Activated CD4-positive, alpha-beta memory T cell treated with anti-CD3 and anti-CD28 coated beads for 36 hours (primary cell): ENCODE results near the gene NXPH3. TPM values are rescaled to one million over a fixed set of nuclear protein-coding genes. Genes with fewer than 3 reads are reported as not detected.
"Not testable (repeated sequence)": the region's sequence is repeated elsewhere in the genome, so short reads cannot be mapped to it uniquely, and the experiment has no call there.

ENCODE experiments used
- CTCF ChIA-PET: fragments of 350-600 bp; sonication (Branson Sonifier 250); formaldehyde crosslinking; loops from one replicate; lab custom pipeline; 2021; ENCODE audit warnings: antibody characterized with exemption, inconsistent platforms; lab: Charles Lee
- POLR2A ChIA-PET: fragments of 350-600 bp; sonication (Branson Sonifier 250); formaldehyde crosslinking; loops from one replicate; lab custom pipeline; 2021; ENCODE audit warnings: antibody characterized with exemption; lab: Charles Lee
- DNase-seq: peaks from one replicate; pipeline ENCODE4 v3.0.0-alpha.2; 2020
- H3K27ac Mint-ChIP-seq: one replicate; pipeline ENCODE4 v1.8.0; 2021; ENCODE audit warnings: mixed read lengths
- H3K27me3 Mint-ChIP-seq: one replicate; pipeline ENCODE4 v1.8.0; 2021; ENCODE audit warnings: mixed read lengths
- H3K36me3 Mint-ChIP-seq: one replicate; pipeline ENCODE4 v1.8.0; 2021; ENCODE audit warnings: mixed read lengths
- H3K4me1 Mint-ChIP-seq: one replicate; pipeline ENCODE4 v1.8.0; 2021; ENCODE audit warnings: low read depth, mixed read lengths
- H3K4me3 Mint-ChIP-seq: one replicate; pipeline ENCODE4 v1.8.0; 2021; ENCODE audit warnings: mild to moderate bottlenecking, mixed read lengths
- H3K9me3 Mint-ChIP-seq: one replicate; pipeline ENCODE4 v1.8.0; 2021; ENCODE audit warnings: mixed read lengths
- intact Hi-C: fragments of 100-400 bp; cut with micrococcal nuclease; formaldehyde crosslinking; loops from one replicate; pipeline ENCODE4 v1.15.1; 2023
- total RNA-seq, 2 experiments: library from RNA; stranded (reverse); gene quantifications; one replicate each; pipeline ENCODE4 v1.2.3, GENCODE V29; 2021

The NXPH3 gene
- total RNA-seq, 2 experiments from 2014 or later = 0.10 TPM; not detected in 1

DNA sequence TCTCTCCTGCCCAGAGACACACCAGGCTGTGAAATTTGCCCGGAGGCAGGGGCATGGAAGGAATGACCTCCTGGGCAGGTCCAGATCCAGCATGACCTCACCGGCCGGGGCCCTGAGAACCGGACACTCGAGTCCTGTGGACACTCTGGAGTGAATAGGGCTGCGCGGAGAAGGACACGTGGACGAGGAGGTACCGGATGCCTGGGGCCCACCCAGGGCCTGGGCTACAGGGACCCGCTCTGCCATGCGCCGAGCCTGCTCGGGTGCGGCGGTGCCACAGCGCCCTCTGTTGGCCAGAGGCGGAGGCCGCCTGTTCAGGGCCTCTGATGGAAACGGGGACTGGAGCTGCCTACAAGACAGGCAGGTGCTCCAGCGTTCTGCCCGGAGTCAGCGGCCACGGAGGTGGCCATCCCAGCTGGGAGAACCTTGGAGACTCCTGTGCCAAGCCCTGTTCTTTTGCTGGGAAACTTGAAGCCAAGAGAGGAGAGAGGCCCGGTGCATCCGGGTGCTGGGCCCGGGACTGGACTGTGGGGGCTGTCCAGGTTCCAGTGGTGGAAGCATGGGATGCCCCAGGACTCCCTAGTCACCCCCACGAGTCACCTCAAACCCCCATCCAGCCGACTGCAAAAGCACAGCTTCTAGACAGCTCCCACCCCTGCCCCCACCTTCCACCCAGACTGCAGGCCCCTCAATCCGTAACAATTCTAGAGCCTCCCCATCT, 19.3 kb upstream of the NXPH3 start:
- H3K4me3 Mint-ChIP-seq = no peak overlapping the region
- no peaks in the 10 kb centered on the region for H3K9me3 Mint-ChIP-seq
- DNase-seq = peak; percentile 89
- CTCF ChIA-PET = interaction anchor here (0.6 to 6.1 kb wide), 72 partner anchors 9 to 449 kb away, joined by 3 to 167 read pairs (median 4); partner anchors contain the start of genes DLX3, NGFR, NXPH3 and PHB1
- POLR2A ChIA-PET = no interaction called here
- intact Hi-C loops = loop anchor here (1.0 to 10.0 kb wide), 4 partner anchors 60 to 262 kb away; no protein-coding TSS in a partner anchor
- no peak overlapping the region for H3K27ac Mint-ChIP-seq
- peaks cover 3% of the 10 kb centered on the region for H3K27me3 Mint-ChIP-seq
- H3K36me3 Mint-ChIP-seq = no peaks in the 10 kb centered on the region
- peaks cover 5% of the 10 kb centered on the region for H3K4me1 Mint-ChIP-seq

- Mint-ChIP-seq H3K4me1 (peaks cover 5% of the 10 kb centered on the region), H3K36me3 (no peaks in the 10 kb centered on the region), H3K27me3 (peaks cover 3% of the 10 kb centered on the region), H3K27ac (peak overlapping the region; percentile 21), H3K4me3 (peak overlapping the region; percentile 20), H3K9me3 (no peaks in the 10 kb centered on the region)
- intact Hi-C loops = loop anchor here (2.0 to 10.0 kb wide), 2 partner anchors 61 to 263 kb away; no protein-coding TSS in a partner anchor
- POLR2A ChIA-PET = interaction anchor here (0.6 kb wide), 1 partner anchor 206 kb away, joined by 3 read pairs; no protein-coding TSS in a partner anchor
- CTCF ChIA-PET = interaction anchor here (0.6 to 6.1 kb wide), 64 partner anchors 8 to 804 kb away, joined by 3 to 167 read pairs (median 4); partner anchors contain the start of genes NGFR, NXPH3, PHB1 and SLC35B1
- peak; percentile 54 for DNase-seq
Measured at GRCh38 chr17:49557312-49558024, 18.2 kb upstream of the NXPH3 start.

DNA sequence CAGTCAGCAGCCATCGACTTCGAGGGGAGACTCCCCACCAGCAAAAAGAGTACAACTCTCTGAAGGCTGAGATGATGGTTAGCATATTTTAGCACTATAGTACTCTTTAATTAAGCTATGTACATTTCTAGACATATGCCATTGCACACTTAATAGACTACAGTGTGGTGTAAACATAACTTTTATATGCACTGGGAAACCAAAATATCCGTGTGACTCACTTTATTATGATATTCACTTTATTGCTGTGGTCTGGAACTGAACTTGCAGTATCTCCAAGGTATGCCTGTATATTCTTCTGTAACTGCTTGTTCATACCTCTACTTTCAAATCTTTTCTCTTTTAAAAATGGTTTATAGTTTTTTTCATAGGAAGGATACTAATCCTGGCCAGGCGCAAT, 11.0 kb upstream of the NXPH3 start:
- Mint-ChIP-seq H3K9me3 (no peaks in the 10 kb centered on the region), H3K27ac (no peak overlapping the region), H3K4me3 (no peak overlapping the region), H3K36me3 (no peaks in the 10 kb centered on the region), H3K4me1 (peaks cover 16% of the 10 kb centered on the region), H3K27me3 (peaks cover 10% of the 10 kb centered on the region)
- intact Hi-C loops = loop anchor here (5.0 kb wide), 1 partner anchor 288 kb away; no protein-coding TSS in a partner anchor
- POLR2A ChIA-PET = interaction anchor here (0.6 kb wide), 1 partner anchor 41 kb away, joined by 4 read pairs; no protein-coding TSS in a partner anchor
- CTCF ChIA-PET = interaction anchor here (1.7 to 16.8 kb wide), 3 partner anchors 9 to 432 kb away, joined by 8 to 564 read pairs (median 22); partner anchors contain the start of gene SLC35B1
- DNase-seq = no peak

- Mint-ChIP-seq H3K4me1 (peaks cover 16% of the 10 kb centered on the region), H3K9me3 (no peaks in the 10 kb centered on the region), H3K27ac (no peak overlapping the region), H3K4me3 (peak overlapping the region; percentile 4), H3K27me3 (peaks cover 12% of the 10 kb centered on the region), H3K36me3 (no peaks in the 10 kb centered on the region)
- CTCF ChIA-PET = interaction anchor here (0.7 to 16.8 kb wide), 12 partner anchors 9 to 432 kb away, joined by 3 to 564 read pairs (median 4); partner anchors contain the start of gene SLC35B1
- peak; percentile 65 for DNase-seq
- intact Hi-C loops = loop anchor here (5.0 kb wide), 1 partner anchor 286 kb away; no protein-coding TSS in a partner anchor
- POLR2A ChIA-PET = no interaction called here
Measured at GRCh38 chr17:49565948-49566491, 9.7 kb upstream of the NXPH3 start.

DNA sequence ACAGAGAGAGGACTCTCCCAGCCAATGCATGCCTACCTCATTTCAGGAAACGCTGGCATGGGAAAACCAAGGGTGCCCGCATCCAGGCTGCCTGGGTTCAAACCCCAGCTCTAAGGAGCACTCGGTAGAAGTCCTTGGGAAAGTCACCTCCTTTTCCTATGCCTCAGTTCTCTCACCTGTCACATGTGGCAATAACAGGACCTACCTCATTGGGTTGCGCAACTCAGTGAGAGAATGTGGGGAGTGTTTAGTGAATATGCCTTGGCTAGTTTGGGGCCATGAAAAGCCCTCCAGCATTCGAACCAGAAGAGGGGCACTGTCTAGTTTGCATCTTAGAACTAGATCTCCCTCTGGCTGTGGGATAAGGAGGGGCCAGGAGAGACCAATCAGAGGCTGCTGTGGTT, 9.0 kb upstream of the NXPH3 start:
- no peak for DNase-seq
- Mint-ChIP-seq H3K27me3 (peaks cover 12% of the 10 kb centered on the region), H3K36me3 (no peaks in the 10 kb centered on the region), H3K4me1 (peaks cover 16% of the 10 kb centered on the region), H3K27ac (no peak overlapping the region), H3K9me3 (no peaks in the 10 kb centered on the region), H3K4me3 (no peak overlapping the region)
- ChIA-PET CTCF (interaction anchor here (1.0 to 16.8 kb wide), 10 partner anchors 9 to 431 kb away, joined by 3 to 564 read pairs (median 4); partner anchors contain the start of gene SLC35B1), POLR2A (no interaction called here)
- intact Hi-C loops = loop anchor here (5.0 kb wide), 1 partner anchor 286 kb away; no protein-coding TSS in a partner anchor

- ChIA-PET POLR2A (no interaction called here), CTCF (interaction anchor here (0.6 to 16.8 kb wide), 23 partner anchors 10 to 434 kb away, joined by 3 to 564 read pairs (median 4); partner anchors contain the start of genes PHB1 and SLC35B1)
- H3K4me3 Mint-ChIP-seq = no peak overlapping the region
- intact Hi-C loops = loop anchor here (5.0 kb wide), 1 partner anchor 285 kb away; no protein-coding TSS in a partner anchor
- H3K27ac Mint-ChIP-seq = no peak overlapping the region
- no peaks in the 10 kb centered on the region for H3K9me3 Mint-ChIP-seq
- peaks cover 14% of the 10 kb centered on the region for H3K27me3 Mint-ChIP-seq
- H3K4me1 Mint-ChIP-seq = peaks cover 16% of the 10 kb centered on the region
- no peaks in the 10 kb centered on the region for H3K36me3 Mint-ChIP-seq
- DNase-seq = no peak
Measured at GRCh38 chr17:49567104-49567521, 8.6 kb upstream of the NXPH3 start.

- DNase-seq = peak; percentile 90
- H3K9me3 Mint-ChIP-seq = no peaks in the 10 kb centered on the region
- CTCF ChIA-PET = interaction anchor here (0.6 to 16.8 kb wide), 22 partner anchors 9 to 506 kb away, joined by 3 to 564 read pairs (median 4); partner anchors contain the start of genes PHB1 and SLC35B1
- peak overlapping the region; percentile 67 for H3K4me3 Mint-ChIP-seq
- H3K36me3 Mint-ChIP-seq = no peaks in the 10 kb centered on the region
- H3K27ac Mint-ChIP-seq = no peak overlapping the region
- H3K4me1 Mint-ChIP-seq = peaks cover 16% of the 10 kb centered on the region
- H3K27me3 Mint-ChIP-seq = peaks cover 14% of the 10 kb centered on the region
- intact Hi-C loops = loop anchor here (2.0 to 5.0 kb wide), 2 partner anchors 284 to 429 kb away; no protein-coding TSS in a partner anchor
- POLR2A ChIA-PET = interaction anchor here (1.0 kb wide), 1 partner anchor 129 kb away, joined by 3 read pairs; no protein-coding TSS in a partner anchor
Measured at GRCh38 chr17:49567871-49568694, 7.6 kb upstream of the NXPH3 start.

DNA sequence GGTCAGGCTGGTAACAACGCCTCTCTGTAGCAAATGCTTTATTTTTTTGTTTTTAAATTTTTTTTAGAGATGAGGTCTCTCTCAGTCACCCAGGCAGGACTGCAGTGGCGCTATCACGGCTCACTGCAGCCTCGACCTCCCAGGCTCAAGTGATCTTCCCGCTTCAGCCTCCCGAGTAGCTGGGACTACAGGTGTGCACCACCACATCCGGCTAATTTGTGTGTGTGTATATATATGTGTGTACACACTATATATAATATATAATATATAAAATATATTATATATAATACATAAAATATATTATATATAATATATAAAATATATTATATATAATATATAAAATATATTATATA, 7.0 kb upstream of the NXPH3 start:
- not testable (repeated sequence) for H3K36me3 Mint-ChIP-seq, H3K4me3 Mint-ChIP-seq, H3K9me3 Mint-ChIP-seq, H3K27ac Mint-ChIP-seq, DNase-seq
- peaks cover 16% of the 10 kb centered on the region for H3K4me1 Mint-ChIP-seq
- CTCF ChIA-PET = interaction anchor here (1.5 to 16.8 kb wide), 4 partner anchors 11 to 429 kb away, joined by 5 to 564 read pairs (median 36); partner anchors contain the start of gene SLC35B1
- intact Hi-C loops = loop anchor here (2.0 to 5.0 kb wide), 2 partner anchors 284 to 428 kb away; no protein-coding TSS in a partner anchor
- peaks cover 20% of the 10 kb centered on the region for H3K27me3 Mint-ChIP-seq
- POLR2A ChIA-PET = interaction anchor here (1.0 kb wide), 1 partner anchor 129 kb away, joined by 3 read pairs; no protein-coding TSS in a partner anchor

GRCh38 chr17:49570540-49571242, 5.0 kb upstream of the NXPH3 start:
- DNase-seq = no peak
- H3K4me1 Mint-ChIP-seq = peaks cover 15% of the 10 kb centered on the region
- ChIA-PET POLR2A (interaction anchor here (1.0 to 1.4 kb wide), 2 partner anchors 12 to 126 kb away, joined by 4 to 7 read pairs; no protein-coding TSS in a partner anchor), CTCF (interaction anchor here (0.5 to 16.8 kb wide), 33 partner anchors 10 to 955 kb away, joined by 3 to 564 read pairs (median 6); partner anchors contain the start of genes DLX3, FAM117A, HOXB8 and SLC35B1)
- no peaks in the 10 kb centered on the region for H3K9me3 Mint-ChIP-seq
- H3K27ac Mint-ChIP-seq = no peak overlapping the region
- no peaks in the 10 kb centered on the region for H3K36me3 Mint-ChIP-seq
- H3K4me3 Mint-ChIP-seq = no peak overlapping the region
- intact Hi-C loops = loop anchor here (1.0 to 5.0 kb wide), 5 partner anchors 107 to 218 kb away; partner anchors contain the start of genes FAM117A and KAT7
- peaks cover 28% of the 10 kb centered on the region for H3K27me3 Mint-ChIP-seq

DNA sequence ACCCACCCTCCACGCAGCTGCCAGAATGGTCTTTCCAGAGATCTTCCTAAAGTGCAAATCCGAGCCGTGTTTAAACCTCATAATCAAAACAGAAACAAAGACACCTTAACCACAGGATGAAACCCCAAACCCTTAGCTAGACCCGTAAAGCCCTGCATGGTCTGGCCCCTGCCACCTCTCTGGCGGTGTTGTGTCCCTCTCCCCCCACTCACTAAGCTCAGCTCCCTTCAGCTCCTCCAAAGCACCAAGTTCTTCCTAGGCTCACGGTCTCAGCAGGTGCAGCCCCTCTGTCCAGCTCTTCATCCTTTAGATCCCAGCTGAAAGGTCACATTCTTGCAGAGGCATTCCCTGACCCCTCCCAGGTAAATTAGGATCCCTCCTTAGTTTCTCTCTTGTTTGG, 4.4 kb upstream of the NXPH3 start:
- Mint-ChIP-seq H3K4me3 (no peak overlapping the region), H3K27ac (no peak overlapping the region), H3K36me3 (no peaks in the 10 kb centered on the region), H3K27me3 (peaks cover 27% of the 10 kb centered on the region), H3K9me3 (no peaks in the 10 kb centered on the region), H3K4me1 (peaks cover 11% of the 10 kb centered on the region)
- POLR2A ChIA-PET = no interaction called here
- DNase-seq = no peak
- CTCF ChIA-PET = interaction anchor here (0.8 to 16.8 kb wide), 12 partner anchors 9 to 427 kb away, joined by 3 to 564 read pairs (median 9); partner anchors contain the start of genes SLC35B1 and SPOP
- intact Hi-C loops = loop anchor here (2.0 to 5.0 kb wide), 2 partner anchors 191 to 218 kb away; partner anchors contain the start of genes FAM117A and KAT7
